Osteoblast (primary cell): ENCODE measurements around the gene GPX2. TPM values are rescaled to one million over a fixed set of nuclear protein-coding genes. Genes with fewer than 3 reads are reported as not detected.

Experiments
- DNase-seq: peaks from one replicate; pipeline ENCODE4 v3.0.0; 2011; ENCODE audit warnings: low spot score, mixed read lengths; ENCODE audit not compliant: insufficient read length; ENCODE audit errors: missing footprints
- H2AFZ ChIP-seq: 2 replicates; pipeline ENCODE4 v1.6.0; 2011; ENCODE audit warnings: mild to moderate bottlenecking, low read length
- H3K27ac ChIP-seq: 2 replicates; pipeline ENCODE4 v1.5.1; 2011; ENCODE audit warnings: mild to moderate bottlenecking, low read depth, low read length, moderate library complexity
- H3K27me3 ChIP-seq: 2 replicates; pipeline ENCODE4 v1.6.0; 2012; ENCODE audit warnings: mild to moderate bottlenecking, control low read depth, inconsistent platforms, low read length, moderate library complexity; ENCODE audit not compliant: insufficient read depth
- H3K36me3 ChIP-seq: 2 replicates; pipeline ENCODE4 v1.5.1; 2011; ENCODE audit warnings: mild to moderate bottlenecking, low read length, control low read depth, moderate library complexity; ENCODE audit not compliant: insufficient read depth
- H3K4me1 ChIP-seq: 2 replicates; pipeline ENCODE4 v1.5.1; 2011; ENCODE audit warnings: mild to moderate bottlenecking, low read length, control low read depth, moderate library complexity; ENCODE audit not compliant: insufficient read depth
- H3K4me2 ChIP-seq: 2 replicates; pipeline ENCODE4 v1.6.0; 2011; ENCODE audit warnings: mild to moderate bottlenecking, low read length; ENCODE audit not compliant: insufficient read depth
- H3K4me3 ChIP-seq: fragments of 200-600 bp; sonication (generic); 3 replicates; pipeline ENCODE4 v1.5.1; 2012; ENCODE audit warnings: mild to moderate bottlenecking, low read length, inconsistent platforms; ENCODE audit not compliant: insufficient read depth
- H3K79me2 ChIP-seq: 2 replicates; pipeline ENCODE4 v1.6.0; 2012; ENCODE audit warnings: mild to moderate bottlenecking, low read length, control low read depth, inconsistent platforms; ENCODE audit not compliant: insufficient read depth
- H3K9me3 ChIP-seq: 2 replicates; pipeline ENCODE4 v1.5.1; 2011; ENCODE audit warnings: low read depth, low read length, control low read depth
- H4K20me1 ChIP-seq: 2 replicates; pipeline ENCODE4 v1.6.0; 2012; ENCODE audit warnings: mild to moderate bottlenecking, low read length, control low read depth; ENCODE audit not compliant: insufficient read depth
- total RNA-seq: library from RNA; depleted of rRNA; stranded (reverse); fragments of >200 nt; gene quantifications from 2 replicates; pipeline ENCODE4 v1.2.3, GENCODE V29; 2012
- TF ChIP-seq, protein P1 (sequence below): IDR thresholded peaks from 2 replicates; pipeline ENCODE4 v1.5.1; 2011; ENCODE audit warnings: mild to moderate bottlenecking, low read depth, low read length, moderate library complexity; ENCODE audit errors: extremely low read depth

Gene GPX2
- total RNA-seq, 1 donor = not detected

DNA sequence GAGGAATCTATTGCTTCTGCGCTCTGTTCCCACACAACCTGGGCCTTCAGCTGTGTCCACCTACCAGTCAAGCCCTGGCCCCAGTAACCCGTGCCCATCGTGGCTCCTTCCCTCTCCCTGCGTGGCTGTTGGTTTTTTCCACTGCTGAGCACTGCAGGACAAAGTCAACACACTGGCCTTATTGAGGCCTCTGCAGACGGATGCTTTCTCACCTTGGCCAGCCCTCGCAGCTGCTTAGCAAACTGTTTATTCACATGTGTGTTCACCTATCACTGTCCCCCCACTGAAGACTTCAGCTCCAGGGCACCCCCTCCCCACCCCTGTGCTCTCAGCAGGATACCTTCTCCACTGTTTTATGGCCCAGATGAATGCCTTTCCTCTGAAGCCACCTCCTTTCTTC is 12.8 kb upstream of the GPX2 start:
- Histone ChIP-seq H3K4me1 (no peaks in the 10 kb centered on the region), H2AFZ (no peak overlapping the region), H3K4me3 (no peak overlapping the region), H3K4me2 (no peak overlapping the region), H3K27me3 (no peaks in the 10 kb centered on the region), H4K20me1 (peaks cover 3% of the 10 kb centered on the region), H3K9me3 (peaks cover 6% of the 10 kb centered on the region), H3K36me3 (no peaks in the 10 kb centered on the region), H3K27ac (no peak overlapping the region), H3K79me2 (no peaks in the 10 kb centered on the region)
- TF ChIP-seq, protein P1, sequence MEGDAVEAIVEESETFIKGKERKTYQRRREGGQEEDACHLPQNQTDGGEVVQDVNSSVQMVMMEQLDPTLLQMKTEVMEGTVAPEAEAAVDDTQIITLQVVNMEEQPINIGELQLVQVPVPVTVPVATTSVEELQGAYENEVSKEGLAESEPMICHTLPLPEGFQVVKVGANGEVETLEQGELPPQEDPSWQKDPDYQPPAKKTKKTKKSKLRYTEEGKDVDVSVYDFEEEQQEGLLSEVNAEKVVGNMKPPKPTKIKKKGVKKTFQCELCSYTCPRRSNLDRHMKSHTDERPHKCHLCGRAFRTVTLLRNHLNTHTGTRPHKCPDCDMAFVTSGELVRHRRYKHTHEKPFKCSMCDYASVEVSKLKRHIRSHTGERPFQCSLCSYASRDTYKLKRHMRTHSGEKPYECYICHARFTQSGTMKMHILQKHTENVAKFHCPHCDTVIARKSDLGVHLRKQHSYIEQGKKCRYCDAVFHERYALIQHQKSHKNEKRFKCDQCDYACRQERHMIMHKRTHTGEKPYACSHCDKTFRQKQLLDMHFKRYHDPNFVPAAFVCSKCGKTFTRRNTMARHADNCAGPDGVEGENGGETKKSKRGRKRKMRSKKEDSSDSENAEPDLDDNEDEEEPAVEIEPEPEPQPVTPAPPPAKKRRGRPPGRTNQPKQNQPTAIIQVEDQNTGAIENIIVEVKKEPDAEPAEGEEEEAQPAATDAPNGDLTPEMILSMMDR = no peak
- DNase-seq = no peak

DNA sequence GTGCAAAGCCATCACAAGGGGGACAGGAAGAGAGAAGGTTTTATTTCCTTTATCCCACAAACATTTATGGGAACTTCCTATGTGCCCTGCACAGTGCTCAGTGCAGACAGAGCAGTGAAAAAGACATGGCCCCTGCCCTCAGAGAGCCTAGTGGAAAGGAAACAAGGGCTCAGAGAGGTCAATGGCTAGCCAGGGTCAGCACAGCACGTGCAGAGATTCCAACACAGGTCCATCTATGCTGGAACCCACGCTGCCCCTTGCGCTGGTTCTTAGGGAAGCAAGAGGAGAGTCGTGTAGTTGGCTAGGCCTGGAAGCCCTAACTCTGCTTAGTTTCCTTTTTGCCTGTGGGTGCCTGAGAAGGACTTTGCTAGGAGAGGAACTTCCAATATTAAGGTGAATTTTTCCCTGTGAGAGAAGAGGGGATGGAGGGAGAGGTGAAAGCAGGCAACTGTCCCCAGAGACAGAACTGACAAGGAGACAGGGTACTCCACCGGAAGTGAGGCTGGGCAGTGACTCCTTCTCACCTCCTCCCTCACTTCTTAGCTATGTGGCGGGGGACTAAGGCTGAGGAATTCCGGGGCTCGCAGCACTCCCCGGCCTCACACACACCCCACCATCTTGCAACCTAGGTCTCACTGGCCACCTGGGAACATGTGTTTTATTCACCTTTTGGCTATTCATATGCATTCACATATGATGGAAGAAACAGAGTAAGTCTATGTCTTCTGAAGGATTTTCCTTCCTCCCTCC is 12.1 kb upstream of the GPX2 start:
- Histone ChIP-seq H3K4me2 (no peak overlapping the region), H3K79me2 (no peaks in the 10 kb centered on the region), H3K9me3 (peaks cover 6% of the 10 kb centered on the region), H3K4me1 (no peaks in the 10 kb centered on the region), H4K20me1 (peaks cover 3% of the 10 kb centered on the region), H2AFZ (no peak overlapping the region), H3K4me3 (no peak overlapping the region), H3K27me3 (no peaks in the 10 kb centered on the region), H3K36me3 (no peaks in the 10 kb centered on the region), H3K27ac (no peak overlapping the region)
- TF ChIP-seq, protein P1 = no peak
- no peak for DNase-seq

DNA sequence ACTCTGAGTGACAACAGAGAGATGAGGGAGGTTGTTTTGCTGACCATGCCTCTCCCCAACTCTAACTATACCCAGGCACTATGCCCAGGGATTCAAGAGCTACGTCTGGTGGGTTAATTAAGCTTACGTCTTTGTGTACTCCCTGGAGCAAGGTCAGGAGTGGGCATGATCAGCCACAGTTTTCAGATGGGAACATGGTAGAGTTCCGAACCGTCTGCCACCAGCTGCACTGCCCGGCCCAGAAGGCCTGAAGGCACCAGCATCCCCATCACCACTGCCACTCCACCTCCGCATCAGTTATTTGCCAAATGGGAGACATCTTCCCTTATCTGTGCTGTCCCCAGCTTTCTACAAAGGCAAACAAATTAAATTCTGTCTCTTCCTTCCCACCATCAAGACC is 11.1 kb upstream of the GPX2 start:
- Histone ChIP-seq H4K20me1 (peaks cover 3% of the 10 kb centered on the region), H3K36me3 (no peaks in the 10 kb centered on the region), H3K79me2 (no peaks in the 10 kb centered on the region), H2AFZ (no peak overlapping the region), H3K27me3 (no peaks in the 10 kb centered on the region), H3K9me3 (peaks cover 6% of the 10 kb centered on the region), H3K4me1 (no peaks in the 10 kb centered on the region), H3K27ac (no peak overlapping the region), H3K4me3 (no peak overlapping the region), H3K4me2 (no peak overlapping the region)
- TF ChIP-seq, protein P1 = no peak
- DNase-seq = no peak

DNA sequence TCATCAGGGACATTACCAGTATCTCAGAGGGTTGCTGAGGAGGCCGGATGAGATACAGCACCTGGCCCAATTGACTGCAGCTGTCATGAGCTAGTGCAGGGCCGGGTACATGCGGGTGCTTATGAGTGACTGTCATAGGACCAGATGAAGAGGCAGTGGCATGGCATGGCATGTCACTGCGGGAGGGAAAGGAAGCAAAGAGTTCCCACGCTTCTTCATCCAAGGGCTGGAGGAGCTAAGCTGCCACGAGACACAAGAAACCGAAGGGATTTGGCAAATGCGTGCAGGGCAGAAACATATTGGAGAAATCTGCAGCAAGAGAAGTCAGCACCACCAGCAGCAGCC is 10.7 kb upstream of the GPX2 start:
- Histone ChIP-seq H3K4me1 (no peaks in the 10 kb centered on the region), H3K4me2 (no peak overlapping the region), H2AFZ (no peak overlapping the region), H3K27ac (no peak overlapping the region), H3K36me3 (no peaks in the 10 kb centered on the region), H3K4me3 (no peak overlapping the region), H3K9me3 (peaks cover 6% of the 10 kb centered on the region), H3K79me2 (no peaks in the 10 kb centered on the region), H3K27me3 (no peaks in the 10 kb centered on the region), H4K20me1 (peaks cover 3% of the 10 kb centered on the region)
- no peak for DNase-seq
- TF ChIP-seq, protein P1 = no peak
